ENCODE measurements around the gene C12orf60.
"Not testable (repeated sequence)": the region's sequence is repeated elsewhere in the genome, so short reads cannot be mapped to it uniquely, and the experiment has no call there.

The C12orf60 gene, protein sequence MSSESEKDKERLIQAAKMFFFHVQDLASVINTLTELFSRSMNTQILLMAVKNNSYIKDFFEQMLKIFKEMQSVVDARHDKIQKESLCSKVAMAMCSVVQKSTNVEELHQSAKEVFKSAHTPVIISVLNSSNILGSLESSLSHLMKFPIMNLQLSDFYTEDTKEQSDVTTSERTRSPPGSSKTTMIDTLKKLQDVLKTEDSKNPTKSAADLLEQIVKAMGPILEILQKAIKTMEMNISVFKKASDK

DNA sequence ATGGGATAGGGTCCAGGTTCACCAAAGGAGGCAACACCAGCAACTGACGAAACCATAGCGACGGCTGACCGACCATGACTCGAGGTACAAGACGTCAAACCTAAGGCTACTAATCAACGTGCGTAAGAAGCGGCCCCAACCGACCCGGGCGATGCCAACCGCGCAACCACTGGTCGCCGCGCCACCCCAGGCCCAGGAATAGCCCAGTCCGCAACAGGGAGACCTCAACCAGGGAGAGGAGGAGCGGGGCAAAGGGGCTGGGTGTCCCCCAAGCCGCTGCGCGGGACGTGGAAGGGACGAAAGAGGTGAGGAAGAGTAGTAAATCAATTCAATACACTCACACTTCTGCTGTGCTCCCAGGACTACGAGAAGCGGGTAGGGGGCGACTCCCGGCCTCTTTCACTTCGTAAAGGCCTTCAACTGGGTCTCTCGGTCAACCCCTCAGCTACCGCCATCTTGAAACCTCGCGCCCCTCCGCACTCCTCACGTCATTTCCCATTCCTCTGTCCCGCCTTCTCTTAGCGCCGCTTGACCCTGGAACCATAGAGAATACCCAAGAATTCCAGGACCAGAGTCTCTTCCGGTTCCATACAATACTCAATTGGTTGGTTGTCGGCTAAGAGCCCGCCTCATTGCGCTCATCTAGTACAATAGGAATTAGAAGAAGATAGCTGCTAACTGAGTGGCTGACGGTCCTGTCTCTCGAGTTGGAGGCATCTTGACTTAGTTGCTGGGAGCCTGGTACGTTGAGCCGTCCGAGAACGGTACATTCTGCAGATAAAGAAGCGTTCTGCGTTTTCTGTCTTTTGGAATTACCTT, at the start of gene C12orf60, which contains the start of gene WBP11:
TSS of gene C12orf60 (plus strand) at position 660 of the 819 bp plus-strand sequence. CDS start 19,266 bp downstream, outside the sequence.
TSS of gene WBP11 (minus strand) at position 468 of the 819 bp plus-strand sequence. CDS start 2,095 bp downstream, outside the sequence.
- peak; percentile 99 for DNase-seq (ENCODE audit: low spot score)

- peak; percentile 17 for DNase-seq (ENCODE audit: low spot score)
Observed at GRCh38 chr12:14756334-14757143, 46.9 kb upstream of the C12orf60 start.

DNA sequence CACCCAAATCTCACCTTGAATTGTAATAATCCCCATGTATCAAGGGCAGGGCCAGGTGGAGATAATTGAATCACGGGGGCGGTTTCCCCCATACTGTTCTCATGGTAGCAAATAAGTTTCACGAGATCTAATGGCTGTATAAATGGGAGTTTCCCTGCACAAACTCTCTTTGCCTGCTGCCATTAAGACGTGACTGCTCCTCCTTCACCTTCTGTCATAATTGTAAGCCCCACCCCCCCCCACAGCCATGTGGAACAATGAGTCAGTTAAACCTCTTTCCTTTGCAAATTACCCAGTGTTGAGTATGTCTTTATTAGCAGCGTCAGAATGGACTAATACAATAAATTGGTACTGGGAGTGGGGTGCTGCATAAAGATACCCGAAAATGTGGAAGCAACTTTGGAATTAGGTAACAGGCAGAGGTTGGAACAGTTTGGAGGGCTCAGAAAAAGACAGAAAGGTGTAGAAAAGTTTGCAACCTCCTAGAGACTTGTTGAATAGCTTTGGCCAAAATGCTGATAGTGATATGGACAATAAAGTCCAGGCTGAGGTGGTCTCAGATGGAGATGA, 43.7 kb upstream of the C12orf60 start:
- not testable (repeated sequence) for DNase-seq (ENCODE audit: low spot score)

DNA sequence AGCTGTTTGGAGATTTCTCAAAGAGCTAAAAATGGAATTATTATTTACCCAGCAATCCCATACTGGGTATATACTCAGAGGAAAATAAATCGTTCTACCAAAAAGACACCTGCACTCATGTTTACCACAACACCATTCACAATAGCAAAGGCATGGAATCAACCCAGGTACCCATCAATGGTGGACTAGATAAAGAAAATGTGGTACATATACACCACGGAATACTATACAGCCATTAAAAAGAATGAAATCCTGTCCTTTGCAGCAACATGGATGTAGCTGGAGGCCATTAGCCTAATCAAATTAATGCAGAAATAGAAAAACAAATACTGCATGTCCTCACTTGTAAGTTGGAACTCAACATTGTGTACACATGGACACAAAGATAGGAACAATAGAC, 38.1 kb upstream of the C12orf60 start:
- DNase-seq (ENCODE audit: low spot score), result no peak

GRCh38 chr12:14766020-14766419, 37.5 kb upstream of the C12orf60 start:
- DNase-seq (ENCODE audit: low spot score), result not testable (repeated sequence)

GRCh38 chr12:14766649-14767215, 36.7 kb upstream of the C12orf60 start:
- no peak for DNase-seq (ENCODE audit: low spot score)

GRCh38 chr12:14767617-14768016, 35.9 kb upstream of the C12orf60 start:
- DNase-seq (ENCODE audit: low spot score), result no peak

DNA sequence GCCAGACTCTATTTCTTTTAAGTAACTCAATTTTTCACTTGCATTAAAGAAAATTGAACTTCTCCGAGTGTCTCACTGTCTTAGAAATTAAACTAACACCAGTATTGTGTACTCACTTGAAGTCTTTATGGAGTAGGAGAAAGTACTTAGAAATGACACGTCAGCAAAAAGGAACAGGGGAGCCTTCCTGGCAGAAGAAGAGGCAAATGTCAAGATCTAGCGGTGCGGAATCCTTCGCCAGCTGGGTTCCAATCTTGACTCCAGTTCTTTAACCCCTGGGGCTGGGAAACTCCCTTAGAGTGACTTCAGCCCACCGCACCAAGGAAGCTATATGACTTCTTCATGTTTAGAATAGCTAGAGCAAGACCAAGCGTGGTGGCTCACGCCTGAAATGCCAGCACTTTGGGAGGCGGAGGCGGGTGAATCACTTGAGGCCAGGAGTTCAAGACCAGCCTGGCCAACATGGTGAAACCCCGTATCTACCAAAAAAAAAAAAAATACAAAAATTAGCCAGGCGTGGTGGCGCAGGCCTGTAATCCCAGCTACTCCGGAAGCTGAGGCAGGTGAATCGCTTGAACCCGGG, 34.6 kb upstream of the C12orf60 start:
- peak; percentile 90 for DNase-seq (ENCODE audit: low spot score)

DNA sequence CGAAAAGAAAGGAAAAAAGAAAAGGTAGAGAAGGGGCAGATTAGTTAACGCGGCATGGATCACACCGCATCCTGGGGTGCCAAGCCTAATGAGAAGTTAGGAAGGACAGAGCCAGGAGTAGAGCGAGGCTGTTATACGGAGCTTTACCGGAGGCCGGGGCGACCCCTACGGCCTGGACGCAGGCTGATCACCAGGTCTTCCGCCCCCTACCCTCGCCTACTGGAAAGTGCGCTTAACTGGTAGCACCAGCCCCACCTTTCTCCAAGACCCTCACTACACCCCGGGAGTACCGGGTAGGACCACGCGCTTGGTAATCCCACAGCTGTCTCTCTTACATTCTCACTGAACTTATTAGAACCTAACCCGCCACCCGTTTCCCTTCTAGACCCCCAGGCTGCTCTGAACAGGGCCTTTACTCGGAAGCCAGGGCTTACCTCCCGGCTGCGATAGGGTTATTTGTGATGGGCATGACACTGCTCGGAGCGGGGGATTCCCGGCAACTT, 34.0 kb upstream of the C12orf60 start:
- no peak for DNase-seq (ENCODE audit: low spot score)

GRCh38 chr12:14769969-14770495, 33.4 kb upstream of the C12orf60 start:
- peak; percentile 93 for DNase-seq (ENCODE audit: low spot score)

- DNase-seq (ENCODE audit: low spot score), result peak; percentile 97
Observed at GRCh38 chr12:14770496-14771461, 32.7 kb upstream of the C12orf60 start.

DNA sequence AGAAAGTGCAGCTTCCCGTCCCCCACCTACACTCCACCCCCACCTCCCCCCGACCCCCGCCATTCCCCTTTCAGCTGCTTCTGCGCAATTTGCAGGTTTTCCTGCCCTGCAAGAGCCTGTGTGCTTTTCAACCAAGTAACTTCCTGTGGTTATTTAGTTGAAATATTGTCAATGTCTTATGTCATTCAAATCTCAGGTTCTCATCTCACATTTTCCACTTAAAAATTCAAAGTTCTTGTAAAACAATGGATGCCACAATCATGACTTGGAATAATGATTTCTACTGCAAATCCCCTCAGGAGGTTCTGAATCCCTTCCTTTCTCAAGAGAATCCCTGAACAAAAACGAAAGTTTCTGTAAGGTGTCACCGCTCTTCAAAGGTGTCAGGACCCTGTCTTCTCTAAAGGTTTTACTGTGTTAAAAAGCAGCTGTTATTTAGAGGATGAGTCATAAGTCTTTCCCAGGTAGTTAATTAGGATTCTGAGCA, 31.8 kb upstream of the C12orf60 start:
- DNase-seq (ENCODE audit: low spot score), result no peak

- DNase-seq (ENCODE audit: low spot score), result no peak
Observed at GRCh38 chr12:14772946-14773345, 30.5 kb upstream of the C12orf60 start.

GRCh38 chr12:14773685-14774073, 29.8 kb upstream of the C12orf60 start:
- DNase-seq (ENCODE audit: low spot score), result no peak

DNA sequence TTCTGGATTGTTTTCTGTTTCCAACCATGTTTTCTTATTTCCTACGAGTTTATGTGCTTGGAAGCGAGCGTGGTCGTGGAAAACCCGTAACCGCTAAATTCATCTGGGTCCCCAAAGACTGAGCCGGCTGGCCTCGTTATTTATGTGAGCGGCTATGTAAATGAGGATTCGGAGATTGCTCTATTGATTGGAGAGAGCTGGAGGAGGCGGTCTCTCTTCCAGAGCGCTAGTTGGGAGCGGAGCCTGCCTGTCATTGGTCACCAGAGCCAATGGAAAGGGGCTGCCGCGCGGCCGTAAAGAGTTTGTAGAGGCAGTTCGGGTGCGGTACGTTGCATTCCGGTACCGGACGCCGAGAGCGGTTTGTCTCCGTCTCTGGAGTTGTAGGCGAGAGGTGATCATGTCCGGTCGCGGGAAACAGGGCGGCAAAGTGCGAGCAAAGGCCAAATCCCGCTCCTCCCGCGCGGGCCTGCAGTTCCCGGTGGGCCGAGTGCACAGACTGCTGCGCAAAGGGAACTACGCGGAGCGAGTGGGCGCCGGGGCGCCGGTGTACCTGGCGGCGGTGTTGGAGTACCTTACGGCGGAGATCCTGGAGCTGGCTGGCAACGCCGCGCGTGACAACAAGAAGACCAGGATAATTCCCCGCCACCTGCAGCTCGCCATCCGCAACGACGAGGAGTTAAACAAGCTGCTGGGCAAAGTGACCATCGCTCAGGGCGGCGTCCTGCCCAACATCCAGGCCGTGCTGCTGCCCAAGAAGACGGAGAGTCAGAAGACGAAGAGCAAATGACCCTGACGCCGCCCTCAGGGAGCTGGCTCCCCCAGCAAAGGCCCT, 29.2 kb upstream of the C12orf60 start:
- DNase-seq (ENCODE audit: low spot score), result peak; percentile 97

DNA sequence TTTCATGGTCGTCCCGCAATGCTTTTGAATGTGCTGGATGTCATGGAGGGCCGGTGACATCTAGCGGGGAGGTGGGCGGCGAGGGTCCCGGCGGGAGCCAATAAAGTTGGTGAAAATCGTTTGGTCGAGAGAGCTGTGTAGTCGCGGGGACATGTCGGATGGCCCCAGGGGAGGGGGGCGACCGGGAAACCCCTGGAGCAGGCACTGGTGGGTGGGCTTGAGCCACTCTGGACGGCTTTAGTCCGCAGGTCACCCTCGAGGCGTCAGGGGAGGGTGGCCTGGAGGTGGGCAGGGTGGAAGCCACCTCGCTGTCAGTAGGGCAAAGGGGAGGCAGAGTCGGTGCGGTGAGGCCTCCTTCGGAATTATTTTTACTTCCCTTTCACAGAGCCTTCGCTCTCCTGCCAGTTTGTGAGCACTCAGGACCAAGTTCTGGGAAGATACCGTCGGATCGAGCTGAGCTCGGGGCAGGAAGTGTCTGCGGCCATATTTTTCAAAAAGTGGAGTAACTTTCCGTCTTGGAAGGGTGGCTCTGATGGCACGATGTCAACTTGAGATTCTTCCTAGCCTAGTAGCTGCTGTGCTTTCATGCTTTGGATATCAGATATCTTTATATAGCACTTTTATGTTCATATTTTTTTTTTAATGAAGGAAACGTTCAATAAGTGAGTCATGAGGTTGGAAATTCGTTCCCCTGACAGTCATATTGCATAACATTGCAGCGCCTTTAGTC, 28.4 kb upstream of the C12orf60 start:
- DNase-seq (ENCODE audit: low spot score), result peak; percentile 53

DNA sequence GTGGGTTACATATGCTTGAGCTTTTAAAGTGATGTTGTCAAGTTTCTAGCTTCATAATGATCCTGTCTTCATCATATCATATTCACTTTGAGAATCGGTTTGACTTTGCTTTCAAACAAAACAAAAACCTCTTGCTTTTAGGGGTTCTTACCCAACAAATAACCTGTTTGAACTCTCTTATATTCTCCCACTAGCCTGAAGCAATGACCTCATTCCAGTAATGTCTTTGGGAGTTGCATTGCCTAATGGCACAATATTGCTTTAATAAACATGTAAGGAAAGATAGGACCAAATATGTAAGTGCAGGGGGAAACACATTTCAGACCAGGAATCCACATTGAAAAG, 27.9 kb upstream of the C12orf60 start:
- DNase-seq (ENCODE audit: low spot score), result no peak
